Activated CD4-positive, CD25-positive, alpha-beta regulatory T cell treated with anti-CD3 and anti-CD28 coated beads, Interleukin-2, amount 50 U/mL, for 16 hours (primary cell): ENCODE results near the gene GCLC.

Experiments used
- DNase-seq: peaks from one replicate; pipeline ENCODE4 v3.0.0-alpha.2; 2020; ENCODE audit warnings: low read depth, low spot score

The GCLC gene

DNA sequence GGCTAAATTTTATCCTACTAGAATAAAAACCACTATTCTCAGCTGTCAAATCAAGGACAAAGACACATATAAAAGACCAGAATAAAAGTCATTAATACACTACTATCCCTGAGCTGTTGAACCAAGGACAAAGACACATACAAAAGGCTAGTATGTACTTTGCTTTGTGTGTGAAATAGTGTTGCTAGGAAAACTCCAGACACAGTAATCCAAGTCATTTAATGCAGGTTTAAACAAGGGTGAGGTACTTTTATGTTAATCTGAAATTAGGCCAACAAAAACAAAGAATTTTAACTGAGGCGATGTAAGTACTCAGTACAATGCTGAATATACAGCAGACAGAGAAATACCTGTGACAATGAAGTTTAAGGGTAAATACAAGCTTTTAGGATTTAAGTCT lies 18.9 kb downstream of the GCLC start:
- DNase-seq, result no peak

DNA sequence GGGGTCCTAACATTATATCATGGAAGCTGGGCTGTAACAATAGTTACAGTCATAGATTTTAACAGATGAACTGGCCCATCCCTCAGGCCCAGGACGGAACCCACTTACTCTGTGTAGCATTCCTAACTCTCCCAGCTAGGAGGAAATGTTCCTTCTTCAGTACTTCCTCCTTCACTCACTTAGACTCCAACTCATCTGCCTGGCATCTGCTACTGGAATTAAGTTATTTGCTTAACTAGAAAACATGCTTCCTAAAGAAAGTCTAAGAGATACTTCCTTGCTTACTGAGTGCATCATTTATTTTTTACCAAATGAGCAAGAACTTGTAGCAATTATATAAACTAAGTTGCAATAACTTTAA lies 20.5 kb downstream of the GCLC start:
- DNase-seq, result no peak

- no peak for DNase-seq
These were observed 21.1 kb downstream of the GCLC start for GRCh38 chr6:53523511-53524454.

- no peak for DNase-seq
These were observed 24.5 kb downstream of the GCLC start for GRCh38 chr6:53520320-53520928.

DNA sequence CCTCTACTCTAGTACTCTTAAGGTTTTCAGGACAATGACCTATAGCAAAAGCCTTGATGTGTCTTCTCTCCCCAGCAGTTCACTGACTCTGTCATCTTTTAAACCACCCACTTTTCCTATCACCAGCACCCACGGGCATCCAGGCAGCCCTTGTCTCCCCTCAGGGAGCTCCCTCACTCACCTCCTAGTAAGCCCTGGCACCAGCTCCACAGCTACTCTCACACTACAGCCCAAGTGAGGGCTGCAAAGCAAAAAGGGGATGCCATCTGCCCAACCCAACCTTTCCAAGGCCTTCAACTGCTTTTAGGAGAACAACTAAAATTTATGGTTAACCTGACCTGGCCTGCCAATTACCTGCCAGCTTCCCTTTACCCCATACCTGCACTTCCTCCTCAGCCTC lies 26.0 kb downstream of the GCLC start:
- DNase-seq, result no peak

GRCh38 chr6:53517021-53517420 lies 27.9 kb downstream of the GCLC start:
- DNase-seq, result no peak

- DNase-seq, result no peak
These were observed 30.2 kb downstream of the GCLC start for GRCh38 chr6:53514677-53515076.

DNA sequence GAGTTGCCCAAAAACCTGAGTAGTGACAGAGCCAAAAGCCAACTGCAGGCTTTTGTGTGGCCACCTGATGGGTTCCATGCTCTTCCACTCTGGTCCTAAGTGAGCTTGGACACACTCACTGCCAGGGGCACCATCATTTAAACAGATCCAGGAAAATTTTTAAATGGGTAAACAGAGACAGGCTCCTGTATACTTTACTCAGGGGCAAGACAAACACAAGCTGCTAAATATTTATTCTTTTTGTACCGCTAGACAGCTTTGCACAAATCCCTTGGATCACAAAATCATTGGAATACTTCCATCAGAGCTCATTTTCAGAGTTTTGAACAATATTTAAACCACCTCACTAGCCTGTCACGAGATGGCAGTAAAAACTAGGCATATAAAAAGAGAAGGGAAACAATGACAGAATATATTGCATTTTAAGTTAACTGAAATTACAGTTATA lies 31.4 kb downstream of the GCLC start:
- DNase-seq, result no peak

- DNase-seq, result no peak
These were observed 31.8 kb downstream of the GCLC start for GRCh38 chr6:53513056-53513455.

DNA sequence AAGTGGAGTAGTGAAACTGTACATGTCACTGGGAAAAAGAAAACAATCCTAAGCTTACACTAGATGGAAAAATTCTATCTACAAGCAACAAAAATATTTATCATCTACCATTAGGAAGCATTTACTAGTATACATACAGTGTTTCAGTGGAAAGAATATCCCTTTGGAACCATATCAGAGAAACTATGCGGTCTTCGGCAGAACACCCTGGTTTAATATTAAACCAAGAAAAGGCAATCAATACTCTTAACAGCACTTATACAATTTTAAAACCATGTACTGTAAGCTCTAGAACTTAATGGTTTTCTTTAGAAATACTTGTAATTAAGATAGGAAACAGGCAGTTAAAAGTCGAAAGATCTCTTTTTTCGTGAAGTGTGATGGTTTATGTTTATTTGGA lies 32.3 kb downstream of the GCLC start:
- no peak for DNase-seq

DNA sequence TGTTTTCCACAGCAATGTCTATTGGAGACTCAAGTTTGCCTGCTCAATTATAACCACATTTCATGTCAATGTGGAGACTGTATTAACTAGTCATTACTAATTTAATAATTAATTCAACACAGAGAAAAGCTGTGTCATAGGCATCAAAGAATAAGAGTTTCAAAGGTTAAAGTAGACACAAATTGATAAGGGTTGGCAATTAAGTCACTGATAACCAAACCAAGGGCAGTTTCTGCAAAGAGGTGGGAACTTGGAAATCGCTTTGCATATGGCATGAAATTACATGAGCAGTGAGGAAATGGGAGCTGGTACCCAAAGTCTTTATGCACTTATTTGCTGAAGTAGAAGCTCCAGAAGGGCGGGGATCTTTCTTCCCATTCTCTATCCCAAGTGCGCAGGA lies 34.2 kb downstream of the GCLC start:
- no peak for DNase-seq

DNA sequence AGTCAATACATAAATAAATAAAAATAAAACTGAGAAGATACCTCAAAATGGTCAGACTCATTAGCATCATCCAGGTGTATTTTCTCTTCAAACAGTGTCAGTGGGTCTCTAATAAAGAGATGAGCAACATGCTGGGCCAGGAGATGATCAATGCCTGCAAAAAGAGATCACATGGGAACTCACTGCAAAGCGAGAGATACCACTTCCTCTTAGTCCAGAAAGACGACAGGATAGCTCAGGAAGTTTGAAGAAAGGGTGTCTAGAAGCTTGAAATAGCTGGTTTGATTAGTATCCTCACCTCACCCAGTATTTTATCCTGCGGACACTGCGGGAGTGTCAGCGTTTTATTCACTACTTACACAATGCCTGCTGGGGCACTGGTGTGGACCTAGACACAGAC lies 38.0 kb downstream of the GCLC start:
- no peak for DNase-seq

DNA sequence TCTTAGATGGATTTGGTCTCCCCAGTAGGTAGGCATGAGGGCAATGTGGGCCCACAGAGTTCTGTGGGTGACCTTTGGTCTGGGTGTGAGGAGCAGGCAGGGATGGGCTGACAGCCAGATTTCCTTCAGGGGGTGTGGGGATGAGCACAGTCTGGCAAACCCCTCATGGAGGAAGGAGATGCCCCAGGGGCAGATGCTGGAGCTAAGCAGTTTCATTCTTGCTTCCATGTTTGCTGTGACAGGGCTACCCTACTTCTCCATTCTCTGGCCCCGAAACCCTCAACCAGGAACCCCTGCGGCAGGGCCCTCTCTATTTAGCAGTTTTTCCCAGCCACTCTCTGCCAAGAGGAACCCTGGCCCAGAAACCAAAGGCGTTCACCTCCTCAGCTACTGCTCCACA lies 40.4 kb downstream of the GCLC start:
- DNase-seq, result no peak

DNA sequence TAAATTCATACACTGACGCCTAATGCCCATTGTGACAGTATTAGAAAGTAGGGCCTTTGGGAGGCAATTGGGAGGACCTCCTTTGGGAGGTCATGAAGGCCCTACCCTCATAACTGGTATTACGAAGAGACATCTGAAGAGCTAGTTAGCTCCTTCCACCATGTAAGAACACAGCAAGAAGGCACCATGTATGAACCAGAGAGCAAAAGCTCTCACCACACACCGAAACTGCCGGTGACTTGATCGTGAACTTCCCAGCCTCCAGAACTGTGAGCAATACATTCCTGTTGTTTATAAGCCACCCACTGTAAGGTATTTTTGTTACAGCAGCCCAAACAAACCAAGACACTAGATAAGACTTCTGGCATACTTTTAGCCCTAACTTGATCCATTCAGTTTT lies 41.8 kb downstream of the GCLC start:
- no peak for DNase-seq

DNA sequence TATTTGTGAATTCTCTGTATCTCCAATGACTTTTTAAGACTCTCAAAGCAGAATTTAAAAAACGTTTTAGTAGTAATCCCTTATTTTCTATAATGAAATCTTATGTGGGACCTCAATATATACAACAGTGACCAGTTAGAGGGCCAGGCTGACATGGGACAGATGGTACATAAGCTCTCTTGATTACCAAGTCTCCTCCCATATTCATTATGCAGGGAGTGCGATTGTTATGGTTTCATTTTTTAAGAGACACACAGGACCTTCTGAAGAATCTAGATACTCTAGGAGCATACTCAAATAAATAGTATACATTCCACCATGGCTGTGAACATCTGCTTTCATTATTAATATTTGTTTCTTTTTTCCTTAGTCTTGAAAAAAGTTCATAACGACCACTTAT lies 43.5 kb downstream of the GCLC start:
- no peak for DNase-seq

DNA sequence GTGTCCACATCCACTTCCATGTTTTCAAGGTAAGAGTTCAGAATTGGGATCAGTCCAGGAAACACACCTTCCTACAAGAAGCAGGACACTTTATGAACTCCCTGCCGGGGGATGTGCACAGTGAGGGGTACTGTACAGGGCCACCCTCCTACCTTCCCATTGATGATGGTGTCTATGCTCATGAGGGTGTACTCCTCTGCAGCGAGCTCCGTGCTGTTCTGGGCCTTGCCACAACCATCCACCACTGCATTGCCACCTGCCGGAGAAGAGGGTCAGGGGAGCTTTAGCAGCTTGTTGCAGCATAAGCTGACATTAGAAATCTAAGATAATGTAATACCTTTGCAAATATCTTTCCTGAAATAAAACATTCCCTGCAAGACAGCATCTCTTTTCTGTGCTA lies 44.8 kb downstream of the GCLC start:
- no peak for DNase-seq

DNA sequence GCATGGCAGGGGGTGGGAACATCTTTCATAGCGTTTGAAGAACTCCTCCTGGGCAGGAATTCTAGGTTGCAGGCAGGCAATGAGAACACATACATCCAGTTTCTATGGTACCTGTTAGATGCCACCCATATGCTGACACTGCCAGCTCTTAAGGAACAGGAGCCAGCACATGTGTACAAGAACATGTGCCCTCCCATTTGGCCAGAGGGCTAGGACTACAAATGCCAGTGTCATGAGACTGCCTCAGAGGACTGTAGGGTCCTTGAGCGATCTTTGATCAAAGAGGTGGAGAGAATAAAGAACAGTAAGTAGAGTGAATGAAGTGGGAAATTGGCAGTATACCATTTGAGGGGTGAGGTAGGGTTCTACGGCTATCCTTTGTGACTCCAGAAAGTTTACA lies 45.8 kb downstream of the GCLC start:
- DNase-seq, result no peak

- DNase-seq, result no peak
These were observed 46.3 kb downstream of the GCLC start for GRCh38 chr6:53498649-53499048.

DNA sequence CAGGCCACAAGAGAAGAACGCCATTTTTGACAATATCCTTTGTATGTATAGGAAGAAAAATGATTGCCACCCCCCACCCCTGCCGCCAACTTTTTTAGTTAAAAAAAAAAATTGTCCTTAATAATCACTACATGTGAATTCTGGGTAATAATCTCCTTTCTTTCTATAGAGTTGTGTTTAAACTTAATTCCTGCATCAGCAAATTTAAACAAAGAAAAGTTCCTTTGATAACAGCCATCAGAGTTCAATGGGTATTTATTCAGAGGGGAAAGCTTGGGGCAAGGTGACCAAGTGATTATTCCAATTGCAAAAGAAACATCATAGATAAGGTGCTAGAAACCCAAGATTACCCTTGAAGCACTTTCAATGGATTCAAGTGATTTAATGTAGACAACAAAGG lies 47.0 kb downstream of the GCLC start:
- no peak for DNase-seq

GRCh38 chr6:53496797-53497375 lies 48.0 kb downstream of the GCLC start:
- DNase-seq, result no peak

- no peak for DNase-seq
These were observed 49.1 kb downstream of the GCLC start for GRCh38 chr6:53495506-53496499.

DNA sequence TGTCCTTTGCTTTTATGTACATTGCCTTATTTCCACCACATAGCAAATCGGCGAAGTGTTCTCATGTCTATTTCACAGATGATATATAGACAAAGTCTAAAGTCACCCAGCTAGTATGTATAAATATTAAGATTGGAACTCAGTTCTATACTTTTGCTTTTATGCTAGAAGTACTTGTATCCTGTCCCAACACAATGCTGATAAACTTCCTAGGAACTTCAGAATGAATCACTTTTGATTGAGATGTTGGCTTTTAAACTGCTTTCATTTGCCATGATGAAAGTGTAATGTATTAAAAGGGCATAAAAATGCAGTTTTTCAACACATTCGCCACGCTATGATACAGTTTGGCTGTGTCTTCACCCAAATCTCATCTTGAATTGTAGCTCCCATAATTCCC lies 50.8 kb downstream of the GCLC start:
- DNase-seq, result no peak
